H1 (cell line): ENCODE measurements around the gene KAT14. TPM values are rescaled to one million over a fixed set of nuclear protein-coding genes. Genes with fewer than 3 reads are reported as not detected.

ENCODE experiments used
- CBX5 ChIP-seq: fragments of 300-800, 300-1000 bp; sonication (generic); IDR thresholded peaks from 2 replicates; pipeline ENCODE4 v1.7.1; 2016; ENCODE audit warnings: antibody characterized with exemption, low read length, low read depth
- EP300 ChIP-seq, 2 experiments: IDR thresholded peaks; 1 replicate in 1 of 2; 2 replicates in 1 of 2; pipeline ENCODE4 v1.6.1; 2011 to 2012; ENCODE audit warnings: low read depth in 2 of 2, low read length in 2 of 2, mild to moderate bottlenecking in 2 of 2, borderline replicate concordance in 1 of 2, inconsistent platforms in 1 of 2, moderate library complexity in 1 of 2
- GABPA ChIP-seq: IDR thresholded peaks from 2 replicates; pipeline ENCODE4 v1.6.1; 2011; ENCODE audit warnings: mild to moderate bottlenecking, low read length, moderate library complexity, borderline replicate concordance; ENCODE audit not compliant: insufficient read depth
- GTF2F1 ChIP-seq: IDR thresholded peaks from 2 replicates; pipeline ENCODE4 v1.6.1; 2012; ENCODE audit warnings: low read depth, low read length, improper control_type of control experiment, borderline replicate concordance
- PHF8 ChIP-seq: fragments of 200-600 bp; sonication (generic); conservative IDR thresholded peaks from 2 replicates; pipeline ENCODE4 v1.7.1; 2012; ENCODE audit warnings: low read depth, mild to moderate bottlenecking, inconsistent platforms, low read length, moderate library complexity
- POLR2A ChIP-seq, 2 experiments: IDR thresholded peaks; 1 replicate in 1 of 2; 2 replicates in 1 of 2; pipeline ENCODE4 v1.6.1; 2011; ENCODE audit warnings: low read depth in 2 of 2, low read length in 2 of 2, mild to moderate bottlenecking in 2 of 2; ENCODE audit errors: control extremely low read depth in 1 of 2
- SRF ChIP-seq: IDR thresholded peaks from 2 replicates; pipeline ENCODE4 v1.6.1; 2011; ENCODE audit warnings: mild to moderate bottlenecking, low read depth, low read length, moderate library complexity
- ZNF274 ChIP-seq: IDR thresholded peaks from 2 replicates; pipeline ENCODE4 v1.7.0; 2012; ENCODE audit warnings: low read length, borderline replicate concordance; ENCODE audit errors: extremely low read depth
- polyA plus RNA-seq, 7 experiments: library from polyadenylated mRNA; depleted of rRNA in 3 of 7; stranded (reverse) in 5 of 7; unstranded in 2 of 7; fragments of >200 nt in 5 of 7; fragments of 200-250 nt in 2 of 7; gene quantifications; 1 replicate in 5 of 7; 2 replicates in 1 of 7; 4 replicates in 1 of 7; pipeline versions ENCODE4 v1.2.1 to v1.2.3, GENCODE V29; 2011 to 2013; ENCODE audit warnings: missing spikeins in 2 of 7, mixed read lengths in 2 of 7
- total RNA-seq: library from RNA; stranded (reverse); fragmentation: NEBNext Ultra II Directional; extraction: Animal tissue kit (Norgen Biotek cat#: 25700); gene quantifications from 2 replicates; pipeline ENCODE4 v1.2.1, GENCODE V29; 2021
- TF ChIP-seq, protein P1 (sequence below): fragments of 300-600 bp; sonication (generic); IDR thresholded peaks from 2 replicates; pipeline ENCODE4 v1.7.1; 2012; ENCODE audit warnings: low read length, moderate library complexity, mild to moderate bottlenecking, inconsistent platforms; ENCODE audit not compliant: insufficient replicate concordance

KAT14 gene
- total and polyA plus RNA-seq, 2 of the 8 experiments (the other 6 are each of a cell fraction or from before 2014, with no cell fraction given), result 17.3 to 29.3 TPM

DNA sequence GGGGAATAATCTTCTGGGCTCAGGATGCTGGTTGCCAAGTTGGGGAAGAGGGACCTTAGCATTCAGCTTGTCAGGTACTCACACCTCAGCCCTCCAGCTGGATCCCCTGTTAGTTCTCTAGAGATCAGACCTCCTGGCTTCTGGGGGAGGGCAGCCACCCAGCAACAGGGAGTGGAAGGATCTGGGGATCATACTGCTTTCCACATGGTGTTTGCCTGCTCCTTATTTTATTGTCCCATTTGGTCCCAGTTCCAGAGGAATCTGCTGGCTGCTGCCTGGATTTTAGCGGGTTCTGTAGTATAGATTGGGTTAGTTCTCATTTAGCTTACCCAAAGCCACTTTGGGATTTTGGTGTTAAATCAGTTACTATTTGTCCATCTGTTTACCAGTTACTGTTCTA lies 29.3 kb downstream of the KAT14 start (continued):
- TF ChIP-seq, protein P1, sequence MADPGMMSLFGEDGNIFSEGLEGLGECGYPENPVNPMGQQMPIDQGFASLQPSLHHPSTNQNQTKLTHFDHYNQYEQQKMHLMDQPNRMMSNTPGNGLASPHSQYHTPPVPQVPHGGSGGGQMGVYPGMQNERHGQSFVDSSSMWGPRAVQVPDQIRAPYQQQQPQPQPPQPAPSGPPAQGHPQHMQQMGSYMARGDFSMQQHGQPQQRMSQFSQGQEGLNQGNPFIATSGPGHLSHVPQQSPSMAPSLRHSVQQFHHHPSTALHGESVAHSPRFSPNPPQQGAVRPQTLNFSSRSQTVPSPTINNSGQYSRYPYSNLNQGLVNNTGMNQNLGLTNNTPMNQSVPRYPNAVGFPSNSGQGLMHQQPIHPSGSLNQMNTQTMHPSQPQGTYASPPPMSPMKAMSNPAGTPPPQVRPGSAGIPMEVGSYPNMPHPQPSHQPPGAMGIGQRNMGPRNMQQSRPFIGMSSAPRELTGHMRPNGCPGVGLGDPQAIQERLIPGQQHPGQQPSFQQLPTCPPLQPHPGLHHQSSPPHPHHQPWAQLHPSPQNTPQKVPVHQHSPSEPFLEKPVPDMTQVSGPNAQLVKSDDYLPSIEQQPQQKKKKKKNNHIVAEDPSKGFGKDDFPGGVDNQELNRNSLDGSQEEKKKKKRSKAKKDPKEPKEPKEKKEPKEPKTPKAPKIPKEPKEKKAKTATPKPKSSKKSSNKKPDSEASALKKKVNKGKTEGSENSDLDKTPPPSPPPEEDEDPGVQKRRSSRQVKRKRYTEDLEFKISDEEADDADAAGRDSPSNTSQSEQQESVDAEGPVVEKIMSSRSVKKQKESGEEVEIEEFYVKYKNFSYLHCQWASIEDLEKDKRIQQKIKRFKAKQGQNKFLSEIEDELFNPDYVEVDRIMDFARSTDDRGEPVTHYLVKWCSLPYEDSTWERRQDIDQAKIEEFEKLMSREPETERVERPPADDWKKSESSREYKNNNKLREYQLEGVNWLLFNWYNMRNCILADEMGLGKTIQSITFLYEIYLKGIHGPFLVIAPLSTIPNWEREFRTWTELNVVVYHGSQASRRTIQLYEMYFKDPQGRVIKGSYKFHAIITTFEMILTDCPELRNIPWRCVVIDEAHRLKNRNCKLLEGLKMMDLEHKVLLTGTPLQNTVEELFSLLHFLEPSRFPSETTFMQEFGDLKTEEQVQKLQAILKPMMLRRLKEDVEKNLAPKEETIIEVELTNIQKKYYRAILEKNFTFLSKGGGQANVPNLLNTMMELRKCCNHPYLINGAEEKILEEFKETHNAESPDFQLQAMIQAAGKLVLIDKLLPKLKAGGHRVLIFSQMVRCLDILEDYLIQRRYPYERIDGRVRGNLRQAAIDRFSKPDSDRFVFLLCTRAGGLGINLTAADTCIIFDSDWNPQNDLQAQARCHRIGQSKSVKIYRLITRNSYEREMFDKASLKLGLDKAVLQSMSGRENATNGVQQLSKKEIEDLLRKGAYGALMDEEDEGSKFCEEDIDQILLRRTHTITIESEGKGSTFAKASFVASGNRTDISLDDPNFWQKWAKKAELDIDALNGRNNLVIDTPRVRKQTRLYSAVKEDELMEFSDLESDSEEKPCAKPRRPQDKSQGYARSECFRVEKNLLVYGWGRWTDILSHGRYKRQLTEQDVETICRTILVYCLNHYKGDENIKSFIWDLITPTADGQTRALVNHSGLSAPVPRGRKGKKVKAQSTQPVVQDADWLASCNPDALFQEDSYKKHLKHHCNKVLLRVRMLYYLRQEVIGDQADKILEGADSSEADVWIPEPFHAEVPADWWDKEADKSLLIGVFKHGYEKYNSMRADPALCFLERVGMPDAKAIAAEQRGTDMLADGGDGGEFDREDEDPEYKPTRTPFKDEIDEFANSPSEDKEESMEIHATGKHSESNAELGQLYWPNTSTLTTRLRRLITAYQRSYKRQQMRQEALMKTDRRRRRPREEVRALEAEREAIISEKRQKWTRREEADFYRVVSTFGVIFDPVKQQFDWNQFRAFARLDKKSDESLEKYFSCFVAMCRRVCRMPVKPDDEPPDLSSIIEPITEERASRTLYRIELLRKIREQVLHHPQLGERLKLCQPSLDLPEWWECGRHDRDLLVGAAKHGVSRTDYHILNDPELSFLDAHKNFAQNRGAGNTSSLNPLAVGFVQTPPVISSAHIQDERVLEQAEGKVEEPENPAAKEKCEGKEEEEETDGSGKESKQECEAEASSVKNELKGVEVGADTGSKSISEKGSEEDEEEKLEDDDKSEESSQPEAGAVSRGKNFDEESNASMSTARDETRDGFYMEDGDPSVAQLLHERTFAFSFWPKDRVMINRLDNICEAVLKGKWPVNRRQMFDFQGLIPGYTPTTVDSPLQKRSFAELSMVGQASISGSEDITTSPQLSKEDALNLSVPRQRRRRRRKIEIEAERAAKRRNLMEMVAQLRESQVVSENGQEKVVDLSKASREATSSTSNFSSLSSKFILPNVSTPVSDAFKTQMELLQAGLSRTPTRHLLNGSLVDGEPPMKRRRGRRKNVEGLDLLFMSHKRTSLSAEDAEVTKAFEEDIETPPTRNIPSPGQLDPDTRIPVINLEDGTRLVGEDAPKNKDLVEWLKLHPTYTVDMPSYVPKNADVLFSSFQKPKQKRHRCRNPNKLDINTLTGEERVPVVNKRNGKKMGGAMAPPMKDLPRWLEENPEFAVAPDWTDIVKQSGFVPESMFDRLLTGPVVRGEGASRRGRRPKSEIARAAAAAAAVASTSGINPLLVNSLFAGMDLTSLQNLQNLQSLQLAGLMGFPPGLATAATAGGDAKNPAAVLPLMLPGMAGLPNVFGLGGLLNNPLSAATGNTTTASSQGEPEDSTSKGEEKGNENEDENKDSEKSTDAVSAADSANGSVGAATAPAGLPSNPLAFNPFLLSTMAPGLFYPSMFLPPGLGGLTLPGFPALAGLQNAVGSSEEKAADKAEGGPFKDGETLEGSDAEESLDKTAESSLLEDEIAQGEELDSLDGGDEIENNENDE, result no peak
- TF ChIP-seq GTF2F1 (no peak), GABPA (no peak), PHF8 (no peak), ZNF274 (no peak), EP300 (IDR thresholded peaks at IDR 0.05; ENCODE audit: borderline replicate concordance in 1 of 2, low read depth in 2 of 2, low read length in 2 of 2) (no peak), POLR2A (IDR thresholded peaks at IDR 0.05; ENCODE audit: control extremely low read depth in 1 of 2, low read depth in 2 of 2, low read length in 2 of 2) (no peak), CBX5 (no peak), SRF (no peak)
